Osteoblast (primary cell): ENCODE results near the gene SHLD1. TPM values are rescaled to one million over a fixed set of nuclear protein-coding genes. Genes with fewer than 3 reads are reported as not detected.

Experiments
- DNase-seq: peaks from one replicate; pipeline ENCODE4 v3.0.0; 2011; ENCODE audit warnings: low spot score, mixed read lengths; ENCODE audit not compliant: insufficient read length; ENCODE audit errors: missing footprints
- H2AFZ ChIP-seq: 2 replicates; pipeline ENCODE4 v1.6.0; 2011; ENCODE audit warnings: mild to moderate bottlenecking, low read length
- H3K27ac ChIP-seq: 2 replicates; pipeline ENCODE4 v1.5.1; 2011; ENCODE audit warnings: mild to moderate bottlenecking, low read depth, low read length, moderate library complexity
- H3K27me3 ChIP-seq: 2 replicates; pipeline ENCODE4 v1.6.0; 2012; ENCODE audit warnings: mild to moderate bottlenecking, control low read depth, inconsistent platforms, low read length, moderate library complexity; ENCODE audit not compliant: insufficient read depth
- H3K36me3 ChIP-seq: 2 replicates; pipeline ENCODE4 v1.5.1; 2011; ENCODE audit warnings: mild to moderate bottlenecking, low read length, control low read depth, moderate library complexity; ENCODE audit not compliant: insufficient read depth
- H3K4me1 ChIP-seq: 2 replicates; pipeline ENCODE4 v1.5.1; 2011; ENCODE audit warnings: mild to moderate bottlenecking, low read length, control low read depth, moderate library complexity; ENCODE audit not compliant: insufficient read depth
- H3K4me2 ChIP-seq: 2 replicates; pipeline ENCODE4 v1.6.0; 2011; ENCODE audit warnings: mild to moderate bottlenecking, low read length; ENCODE audit not compliant: insufficient read depth
- H3K4me3 ChIP-seq: fragments of 200-600 bp; sonication (generic); 3 replicates; pipeline ENCODE4 v1.5.1; 2012; ENCODE audit warnings: mild to moderate bottlenecking, low read length, inconsistent platforms; ENCODE audit not compliant: insufficient read depth
- H3K79me2 ChIP-seq: 2 replicates; pipeline ENCODE4 v1.6.0; 2012; ENCODE audit warnings: mild to moderate bottlenecking, low read length, control low read depth, inconsistent platforms; ENCODE audit not compliant: insufficient read depth
- H3K9me3 ChIP-seq: 2 replicates; pipeline ENCODE4 v1.5.1; 2011; ENCODE audit warnings: low read depth, low read length, control low read depth
- H4K20me1 ChIP-seq: 2 replicates; pipeline ENCODE4 v1.6.0; 2012; ENCODE audit warnings: mild to moderate bottlenecking, low read length, control low read depth; ENCODE audit not compliant: insufficient read depth
- CTCF ChIP-seq: IDR thresholded peaks from 2 replicates; pipeline ENCODE4 v1.5.1; 2011; ENCODE audit warnings: mild to moderate bottlenecking, low read depth, low read length, moderate library complexity; ENCODE audit errors: extremely low read depth
- total RNA-seq: library from RNA; depleted of rRNA; stranded (reverse); fragments of >200 nt; gene quantifications from 2 replicates; pipeline ENCODE4 v1.2.3, GENCODE V29; 2012

The SHLD1 gene
- total RNA-seq, 1 donor, result 1.4 TPM

- Histone ChIP-seq H3K9me3 (no peaks in the 10 kb centered on the region), H3K4me3 (no peak overlapping the region), H2AFZ (no peak overlapping the region), H3K36me3 (no peaks in the 10 kb centered on the region), H3K27me3 (no peaks in the 10 kb centered on the region), H4K20me1 (no peaks in the 10 kb centered on the region), H3K79me2 (no peaks in the 10 kb centered on the region), H3K27ac (no peak overlapping the region), H3K4me2 (no peak overlapping the region), H3K4me1 (no peaks in the 10 kb centered on the region)
- no peak for TF ChIP-seq CTCF
- DNase-seq, result no peak
Measured at GRCh38 chr20:5871459-5872410, 121.5 kb downstream of the SHLD1 start.

- peaks cover 12% of the 10 kb centered on the region for H3K27me3 ChIP-seq
Measured at GRCh38 chr20:5877128-5877527, 126.9 kb downstream of the SHLD1 start.

GRCh38 chr20:5880326-5880725, 130.1 kb downstream of the SHLD1 start:
- no peaks in the 10 kb centered on the region for H4K20me1 ChIP-seq
- no peak overlapping the region for H3K4me2 ChIP-seq
- TF ChIP-seq CTCF, result no peak
- H3K27ac ChIP-seq, result no peak overlapping the region
- no peaks in the 10 kb centered on the region for H3K36me3 ChIP-seq
- peaks cover 3% of the 10 kb centered on the region for H3K4me1 ChIP-seq
- H3K9me3 ChIP-seq, result no peaks in the 10 kb centered on the region
- no peak overlapping the region for H3K4me3 ChIP-seq
- DNase-seq, result no peak
- no peak overlapping the region for H2AFZ ChIP-seq
- peaks cover 12% of the 10 kb centered on the region for H3K27me3 ChIP-seq
- H3K79me2 ChIP-seq, result no peaks in the 10 kb centered on the region

More at GRCh38 chr20:5877128-5877527, 126.9 kb downstream of the SHLD1 start:
- no peak for TF ChIP-seq CTCF
- Histone ChIP-seq H3K4me3 (no peak overlapping the region), H4K20me1 (no peaks in the 10 kb centered on the region), H2AFZ (no peak overlapping the region), H3K4me2 (no peak overlapping the region), H3K4me1 (peaks cover 3% of the 10 kb centered on the region), H3K27ac (no peak overlapping the region), H3K79me2 (no peaks in the 10 kb centered on the region), H3K9me3 (no peaks in the 10 kb centered on the region), H3K36me3 (no peaks in the 10 kb centered on the region)
- no peak for DNase-seq

- TF ChIP-seq CTCF, result no peak
- no peak overlapping the region for H3K4me2 ChIP-seq
- DNase-seq, result no peak
- no peak overlapping the region for H3K4me3 ChIP-seq
- peaks cover 17% of the 10 kb centered on the region for H3K27me3 ChIP-seq
- H3K4me1 ChIP-seq, result peaks cover 3% of the 10 kb centered on the region
- peak overlapping the region; percentile 54 for H2AFZ ChIP-seq
- H4K20me1 ChIP-seq, result no peaks in the 10 kb centered on the region
- H3K36me3 ChIP-seq, result no peaks in the 10 kb centered on the region
- H3K79me2 ChIP-seq, result no peaks in the 10 kb centered on the region
- no peak overlapping the region for H3K27ac ChIP-seq
- H3K9me3 ChIP-seq, result no peaks in the 10 kb centered on the region
Measured at GRCh38 chr20:5881703-5882102, 131.5 kb downstream of the SHLD1 start.
